H1 (cell line): Measurements from ENCODE around the gene ECPAS. TPM values are rescaled to one million over a fixed set of nuclear protein-coding genes. Genes with fewer than 3 reads are reported as not detected.

Source experiments
- CTCF ChIA-PET: fragments of 300-600 bp; sonication (Branson Sonifier 250); formaldehyde crosslinking; loops from one replicate; lab custom pipeline; 2021; ENCODE audit not compliant: partially characterized antibody; lab: Charles Lee
- POLR2A ChIA-PET: fragments of 300-600 bp; sonication (Branson Sonifier 250); formaldehyde crosslinking; loops from one replicate; lab custom pipeline; 2021; ENCODE audit warnings: inconsistent platforms; ENCODE audit not compliant: partially characterized antibody; lab: Charles Lee
- DNase-seq, 2 experiments: peaks; one replicate each; pipeline versions ENCODE4 v3.0.0 to v3.0.0-alpha.2; 2010 to 2022; ENCODE audit warnings: low spot score in 2 of 2, low read depth in 1 of 2, mixed read lengths in 1 of 2
- FAIRE-seq: peaks from 2 replicates; lab custom pipeline; 2011; peaks lifted over from hg19 to GRCh38; lab: Jason Lieb, UNC
- H2AFZ ChIP-seq: 2 replicates; pipeline ENCODE4 v1.8.1; 2012; ENCODE audit warnings: low read length, inconsistent platforms
- H2AK5ac ChIP-seq: 2 replicates; pipeline ENCODE4 v1.6.1; 2013; ENCODE audit warnings: low read depth, low read length
- H2BK120ac ChIP-seq: replicated peaks from 2 replicates; pipeline ENCODE3; 2013; ENCODE audit warnings: low read depth, low read length, inconsistent platforms
- H2BK12ac ChIP-seq: 2 replicates; pipeline ENCODE4 v1.6.1; 2013; ENCODE audit warnings: low read depth, low read length
- H2BK15ac ChIP-seq: 2 replicates; pipeline ENCODE4 v1.6.1; 2013; ENCODE audit warnings: low read length
- H2BK20ac ChIP-seq: 2 replicates; pipeline ENCODE4 v1.6.1; 2013; ENCODE audit warnings: low read length
- H2BK5ac ChIP-seq: 2 replicates; pipeline ENCODE4 v1.6.1; 2013; ENCODE audit warnings: low read depth, low read length
- H3K14ac ChIP-seq: 2 replicates; pipeline ENCODE4 v1.6.1; 2013; ENCODE audit warnings: inconsistent platforms; ENCODE audit not compliant: insufficient read length
- H3K18ac ChIP-seq: 2 replicates; pipeline ENCODE4 v1.6.1; 2013; ENCODE audit warnings: low read length; ENCODE audit errors: extremely low read depth
- H3K23ac ChIP-seq: 2 replicates; pipeline ENCODE4 v1.6.1; 2013; ENCODE audit warnings: inconsistent platforms; ENCODE audit not compliant: insufficient read length
- H3K23me2 ChIP-seq: 2 replicates; pipeline ENCODE4 v1.6.1; 2013; ENCODE audit warnings: low read depth, low read length
- H3K27ac ChIP-seq: 2 replicates; pipeline ENCODE4 v1.6.1; 2011; ENCODE audit warnings: low read depth, low read length, inconsistent platforms
- H3K27me3 ChIP-seq, 4 experiments: replicated peaks in 1 of 4; 1 replicate in 1 of 4; 2 replicates in 3 of 4; pipeline versions ENCODE4 v1.6.1 to v1.8.1; 2011 to 2013; ENCODE audit warnings: low read length in 3 of 4, mild to moderate bottlenecking in 3 of 4, inconsistent platforms in 2 of 4, mixed read lengths in 2 of 4, moderate library complexity in 1 of 4; ENCODE audit not compliant: control insufficient read depth in 3 of 4, insufficient read depth in 3 of 4; ENCODE audit errors: extremely low read depth in 1 of 4
- H3K36me3 ChIP-seq, 4 experiments: 2 replicates each; pipeline versions ENCODE4 v1.6.1 to v1.8.1; 2011 to 2013; ENCODE audit warnings: mild to moderate bottlenecking in 4 of 4, low read length in 3 of 4, moderate library complexity in 2 of 4, control low read depth in 1 of 4, inconsistent platforms in 1 of 4; ENCODE audit not compliant: insufficient read depth in 4 of 4, control insufficient read depth in 2 of 4
- H3K4ac ChIP-seq: replicated peaks from 2 replicates; pipeline ENCODE3; 2013; ENCODE audit warnings: low read length, low read depth, mixed read lengths, inconsistent platforms; ENCODE audit not compliant: insufficient read length
- H3K4me1 ChIP-seq, 4 experiments: replicated peaks in 1 of 4; 1 replicate in 1 of 4; 2 replicates in 3 of 4; pipeline versions ENCODE4 v1.6.1 to v1.8.1; 2011 to 2013; ENCODE audit warnings: low read length in 3 of 4, inconsistent platforms in 2 of 4, mixed read lengths in 1 of 4; ENCODE audit not compliant: insufficient read depth in 4 of 4, control insufficient read depth in 3 of 4
- H3K4me2 ChIP-seq, 2 experiments: 2 replicates each; pipeline versions ENCODE4 v1.6.1 to v1.8.1; 2011 to 2013; ENCODE audit warnings: low read depth in 2 of 2, low read length in 2 of 2, control low read depth in 1 of 2, inconsistent platforms in 1 of 2, mild to moderate bottlenecking in 1 of 2; ENCODE audit not compliant: insufficient read depth in 1 of 2
- H3K4me3 ChIP-seq, 4 experiments: fragments of 200-600, 300-600 bp in 1 of 4; sonication (generic), shearing (Covaris generic), sonication (Bioruptor Twin) in 1 of 4; 2 replicates each; pipeline versions ENCODE4 v1.5.1 to v1.8.1; 2011 to 2016; ENCODE audit warnings: low read length in 4 of 4, low read depth in 3 of 4, control low read depth in 2 of 4, inconsistent platforms in 2 of 4, mild to moderate bottlenecking in 2 of 4, mixed read lengths in 1 of 4, moderate library complexity in 1 of 4; ENCODE audit not compliant: insufficient read depth in 2 of 4; ENCODE audit errors: extremely low read depth in 1 of 4
- H3K56ac ChIP-seq: replicated peaks from 2 replicates; pipeline ENCODE3; 2013; ENCODE audit warnings: low read depth, mild to moderate bottlenecking, mixed read lengths, low read length, inconsistent platforms; ENCODE audit not compliant: insufficient read length
- H3K79me1 ChIP-seq: 2 replicates; pipeline ENCODE4 v1.6.1; 2013; ENCODE audit warnings: low read depth, low read length, control low read depth
- H3K79me2 ChIP-seq, 2 experiments: 2 replicates each; pipeline versions ENCODE4 v1.6.1 to v1.8.1; 2012 to 2013; ENCODE audit warnings: low read length in 2 of 2, mild to moderate bottlenecking in 2 of 2, inconsistent platforms in 1 of 2; ENCODE audit not compliant: insufficient read depth in 2 of 2, control insufficient read depth in 1 of 2
- H3K9ac ChIP-seq, 4 experiments: replicated peaks in 1 of 4; 1 replicate in 1 of 4; 2 replicates in 3 of 4; pipeline versions ENCODE4 v1.6.1 to v1.8.1; 2011 to 2013; ENCODE audit warnings: low read depth in 3 of 4, low read length in 3 of 4, control low read depth in 2 of 4, mild to moderate bottlenecking in 2 of 4, moderate library complexity in 2 of 4, inconsistent platforms in 1 of 4; ENCODE audit errors: extremely low read depth in 1 of 4
- H3K9me3 ChIP-seq, 2 experiments: 2 replicates each; pipeline versions ENCODE4 v1.6.1 to v1.8.1; 2012 to 2013; ENCODE audit warnings: mild to moderate bottlenecking in 2 of 2, moderate library complexity in 2 of 2, control low read depth in 1 of 2, inconsistent platforms in 1 of 2, low read depth in 1 of 2, low read length in 1 of 2, mixed read lengths in 1 of 2; ENCODE audit not compliant: insufficient read depth in 2 of 2
- H4K20me1 ChIP-seq, 2 experiments: replicated peaks in 1 of 2; 2 replicates each; pipeline versions ENCODE3 to v1.8.1; 2011 to 2013; ENCODE audit warnings: inconsistent platforms in 2 of 2, low read length in 2 of 2, mild to moderate bottlenecking in 1 of 2; ENCODE audit not compliant: insufficient read depth in 2 of 2, control insufficient read depth in 1 of 2
- H4K5ac ChIP-seq: 2 replicates; pipeline ENCODE4 v1.6.1; 2013; ENCODE audit warnings: low read length, low read depth, mixed read lengths, inconsistent platforms; ENCODE audit not compliant: insufficient read length
- H4K8ac ChIP-seq: 2 replicates; pipeline ENCODE4 v1.8.0; 2013; ENCODE audit warnings: mild to moderate bottlenecking, moderate library complexity, low read length, inconsistent platforms; ENCODE audit not compliant: insufficient read depth; ENCODE audit errors: extremely low read depth
- H4K91ac ChIP-seq: replicated peaks from 2 replicates; pipeline ENCODE3; 2013; ENCODE audit warnings: low read length, mixed read lengths, inconsistent platforms; ENCODE audit not compliant: insufficient read length
- CTBP2 ChIP-seq: IDR thresholded peaks from 2 replicates; pipeline ENCODE4 v1.7.0; 2011; ENCODE audit warnings: borderline replicate concordance, mild to moderate bottlenecking, moderate library complexity, mixed read lengths, low read length; ENCODE audit not compliant: insufficient read depth, insufficient read length
- EGR1 ChIP-seq: IDR thresholded peaks from 2 replicates; pipeline ENCODE4 v1.6.1; 2011; ENCODE audit warnings: low read depth, low read length, borderline replicate concordance
- KDM4A ChIP-seq: IDR thresholded peaks from one replicate; pipeline ENCODE4 v1.7.1; 2012; ENCODE audit warnings: low read depth, mild to moderate bottlenecking, moderate library complexity, low read length, inconsistent platforms; ENCODE audit not compliant: severe bottlenecking
- KDM5A ChIP-seq: fragments of 200-600 bp; IDR thresholded peaks from 2 replicates; pipeline ENCODE4 v1.7.1; 2012; ENCODE audit warnings: mild to moderate bottlenecking, low read length, inconsistent platforms, mixed read lengths
- POLR2A ChIP-seq, 2 experiments: IDR thresholded peaks; 1 replicate in 1 of 2; 2 replicates in 1 of 2; pipeline ENCODE4 v1.6.1; 2011; ENCODE audit warnings: low read depth in 2 of 2, low read length in 2 of 2, mild to moderate bottlenecking in 2 of 2; ENCODE audit errors: control extremely low read depth in 1 of 2
- WGBS, 2 experiments: shearing (Covaris generic) in 1 of 2; methylation state at CpG; one replicate each; pipeline versions ENCODE4 v1.1.6 to v1.1.7; 2013 to 2015; ENCODE audit warnings: low lambda C conversion rate in 2 of 2, mixed read lengths in 2 of 2, inconsistent platforms in 1 of 2, low coverage in 1 of 2, missing lambda C conversion rate in 1 of 2; ENCODE audit not compliant: insufficient replicate concordance in 2 of 2, insufficient coverage in 1 of 2, insufficient read length in 1 of 2; ENCODE audit errors: extremely low coverage in 1 of 2, missing lambda C conversion rate in 1 of 2; 5-methylcytosine and 5-hydroxymethylcytosine counted together
- polyA plus RNA-seq, 7 experiments: library from polyadenylated mRNA; depleted of rRNA in 3 of 7; stranded (reverse) in 5 of 7; unstranded in 2 of 7; fragments of >200 nt in 5 of 7; fragments of 200-250 nt in 2 of 7; gene quantifications; 1 replicate in 5 of 7; 2 replicates in 1 of 7; 4 replicates in 1 of 7; pipeline versions ENCODE4 v1.2.1 to v1.2.3, GENCODE V29; 2011 to 2013; ENCODE audit warnings: missing spikeins in 2 of 7, mixed read lengths in 2 of 7
- total RNA-seq: library from RNA; stranded (reverse); fragmentation: NEBNext Ultra II Directional; extraction: Animal tissue kit (Norgen Biotek cat#: 25700); gene quantifications from 2 replicates; pipeline ENCODE4 v1.2.1, GENCODE V29; 2021
- TF ChIP-seq, protein P1 (sequence below): IDR thresholded peaks from 2 replicates; pipeline ENCODE4 v1.6.1; 2012; ENCODE audit warnings: inconsistent platforms

The ECPAS gene
- total and polyA plus RNA-seq, 2 of the 8 experiments (the other 6 are each of a cell fraction or from before 2014, with no cell fraction given): 20.9 to 131 TPM

DNA sequence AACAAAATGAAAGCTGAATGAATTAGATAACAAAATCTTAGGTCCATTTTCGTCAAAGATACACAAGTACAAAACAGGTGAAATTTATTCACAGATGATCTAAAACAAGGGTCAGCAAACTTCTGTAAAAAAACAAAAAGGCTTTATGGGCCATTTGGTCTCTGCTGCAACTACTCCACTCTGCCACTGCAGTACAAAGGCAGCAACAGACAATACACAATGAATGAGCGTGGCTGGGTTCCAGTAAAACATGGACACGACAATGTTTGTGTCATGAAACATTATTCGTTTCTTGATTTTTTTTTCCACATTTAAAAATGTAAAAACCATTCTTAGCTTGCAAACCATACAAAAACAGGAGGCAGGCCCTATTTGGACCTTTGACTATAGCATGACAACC, 71.9 kb downstream of the ECPAS start:
- DNase-seq (no peak), FAIRE-seq (no peak)
- Histone ChIP-seq H2BK15ac (no peak overlapping the region), H3K23ac (no peak overlapping the region), H3K23me2 (no peaks in the 10 kb centered on the region), H3K27ac (no peak overlapping the region), H4K91ac (no peak overlapping the region), H3K79me2 (no peaks in the 10 kb centered on the region), H4K20me1 (peaks cover 0 to 2% of the 10 kb centered on the region in 2 experiments), H2BK120ac (no peak overlapping the region), H3K14ac (no peak overlapping the region), H3K9ac (no peak overlapping the region), H3K79me1 (no peaks in the 10 kb centered on the region), H2AK5ac (no peak overlapping the region), H3K4me1 (no peaks in the 10 kb centered on the region; a peak in 1 of 7 replicates), H4K8ac (no peak overlapping the region), H2AFZ (no peak overlapping the region), H3K56ac (no peak overlapping the region), H2BK5ac (no peak overlapping the region), H3K4me3 (no peak overlapping the region), H3K27me3 (no peaks in the 10 kb centered on the region), H3K36me3 (peaks cover 5 to 68% (median 51%) of the 10 kb centered on the region in 4 experiments; a peak in 7 of 8 replicates), H2BK20ac (no peak overlapping the region), H3K4ac (no peak overlapping the region), H3K4me2 (no peak overlapping the region), H3K9me3 (no peaks in the 10 kb centered on the region), H4K5ac (no peak overlapping the region), H2BK12ac (no peak overlapping the region), H3K18ac (no peak overlapping the region)
- ChIA-PET POLR2A (no interaction called here), CTCF (interaction anchor here (0.6 to 1.4 kb wide), 4 partner anchors 12 to 85 kb away, joined by 3 to 4 read pairs (median 3); no protein-coding TSS in a partner anchor)
- TF ChIP-seq POLR2A (IDR thresholded peaks at IDR 0.05; ENCODE audit: control extremely low read depth in 1 of 2, low read depth in 2 of 2, low read length in 2 of 2) (no peak), CTBP2 (no peak), KDM4A (no peak), EGR1 (no peak), KDM5A (no peak)
- TF ChIP-seq, protein P1, sequence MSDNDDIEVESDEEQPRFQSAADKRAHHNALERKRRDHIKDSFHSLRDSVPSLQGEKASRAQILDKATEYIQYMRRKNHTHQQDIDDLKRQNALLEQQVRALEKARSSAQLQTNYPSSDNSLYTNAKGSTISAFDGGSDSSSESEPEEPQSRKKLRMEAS: no peak
- WGBS, 2 experiments: 91% methylated on average over 4 of the region's 4 CpGs; no CpG with 5 or more reads in 1 of the 2 experiments
